ENCODE measurements around the gene COQ8A.

DNA sequence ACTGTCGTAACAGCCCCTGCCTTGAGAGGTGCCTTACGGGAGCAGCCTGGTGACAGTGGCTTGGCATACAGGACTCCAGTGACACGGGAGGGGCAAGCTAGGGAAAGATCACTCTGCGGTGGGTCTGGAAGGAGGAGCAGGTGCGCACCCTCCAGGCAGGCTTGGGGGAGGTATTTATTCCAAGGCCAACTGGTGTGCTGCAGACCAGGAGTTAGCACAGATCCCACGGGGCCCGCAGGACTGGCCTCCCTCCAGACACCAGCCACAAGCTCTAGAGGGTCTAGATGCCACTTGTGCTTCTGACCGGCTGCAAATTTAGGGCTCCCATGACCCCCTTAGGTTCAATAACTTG is 47.6 kb upstream of the COQ8A start:
- TF ChIP-seq, protein P1, sequence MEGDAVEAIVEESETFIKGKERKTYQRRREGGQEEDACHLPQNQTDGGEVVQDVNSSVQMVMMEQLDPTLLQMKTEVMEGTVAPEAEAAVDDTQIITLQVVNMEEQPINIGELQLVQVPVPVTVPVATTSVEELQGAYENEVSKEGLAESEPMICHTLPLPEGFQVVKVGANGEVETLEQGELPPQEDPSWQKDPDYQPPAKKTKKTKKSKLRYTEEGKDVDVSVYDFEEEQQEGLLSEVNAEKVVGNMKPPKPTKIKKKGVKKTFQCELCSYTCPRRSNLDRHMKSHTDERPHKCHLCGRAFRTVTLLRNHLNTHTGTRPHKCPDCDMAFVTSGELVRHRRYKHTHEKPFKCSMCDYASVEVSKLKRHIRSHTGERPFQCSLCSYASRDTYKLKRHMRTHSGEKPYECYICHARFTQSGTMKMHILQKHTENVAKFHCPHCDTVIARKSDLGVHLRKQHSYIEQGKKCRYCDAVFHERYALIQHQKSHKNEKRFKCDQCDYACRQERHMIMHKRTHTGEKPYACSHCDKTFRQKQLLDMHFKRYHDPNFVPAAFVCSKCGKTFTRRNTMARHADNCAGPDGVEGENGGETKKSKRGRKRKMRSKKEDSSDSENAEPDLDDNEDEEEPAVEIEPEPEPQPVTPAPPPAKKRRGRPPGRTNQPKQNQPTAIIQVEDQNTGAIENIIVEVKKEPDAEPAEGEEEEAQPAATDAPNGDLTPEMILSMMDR (IDR thresholded peaks at IDR 0.05; ENCODE audit: low read depth, low read length, poor library complexity, severe bottlenecking): no peak
- TF ChIP-seq EZH2phosphoT487 (IDR thresholded peaks at IDR 0.05; ENCODE audit: borderline replicate concordance, low read length): no peak

All from DOHH2 (cell line).